NOMO-1 treated with dmso at 0.1 percent for 144 hours (cell line): ENCODE data around the gene SLC25A25.
"Not testable (repeated sequence)": the region's sequence is repeated elsewhere in the genome, so short reads cannot be mapped to it uniquely, and the experiment has no call there.

Experiments used
- DNase-seq: peaks from one replicate; lab custom pipeline; 2025; ENCODE audit not compliant: unreplicated experiment; lab: John Stamatoyannopoulos, UW

Gene SLC25A25

GRCh38 chr9:128067645-128068385 lies at the start of gene SLC25A25:
Gene SLC25A25, plus strand, starts transcription at chr9:128068232. Its CDS starts 88 bp downstream, at chr9:128068320.
- DNase-seq: peak; percentile 98

- no peak for DNase-seq
These were observed 47.3 kb upstream of the SLC25A25 start for GRCh38 chr9:128020692-128021091.

- DNase-seq: no peak
These were observed 46.9 kb upstream of the SLC25A25 start for GRCh38 chr9:128021098-128021497.

GRCh38 chr9:128022886-128023285 lies 45.1 kb upstream of the SLC25A25 start:
- DNase-seq: no peak

- not testable (repeated sequence) for DNase-seq
These were observed 44.4 kb upstream of the SLC25A25 start for GRCh38 chr9:128023671-128024070.

GRCh38 chr9:128024761-128025308 lies 43.2 kb upstream of the SLC25A25 start:
- DNase-seq: no peak

GRCh38 chr9:128025736-128026135 lies 42.3 kb upstream of the SLC25A25 start:
- DNase-seq: no peak

GRCh38 chr9:128026255-128026772 lies 41.7 kb upstream of the SLC25A25 start:
- DNase-seq: no peak

GRCh38 chr9:128026773-128027541 lies 41.1 kb upstream of the SLC25A25 start:
- DNase-seq: no peak

GRCh38 chr9:128027705-128028104 lies 40.3 kb upstream of the SLC25A25 start:
- DNase-seq: no peak

GRCh38 chr9:128033609-128034008 lies 34.4 kb upstream of the SLC25A25 start:
- no peak for DNase-seq

GRCh38 chr9:128034821-128035652 lies 33.0 kb upstream of the SLC25A25 start:
- peak; percentile 46 for DNase-seq

- not testable (repeated sequence) for DNase-seq
These were observed 31.5 kb upstream of the SLC25A25 start for GRCh38 chr9:128036522-128036921.

GRCh38 chr9:128040783-128041182 lies 27.2 kb upstream of the SLC25A25 start:
- not testable (repeated sequence) for DNase-seq

- DNase-seq: no peak
These were observed 26.0 kb upstream of the SLC25A25 start for GRCh38 chr9:128042043-128042442.

- no peak for DNase-seq
These were observed 24.6 kb upstream of the SLC25A25 start for GRCh38 chr9:128043467-128043868.

GRCh38 chr9:128045409-128045808 lies 22.6 kb upstream of the SLC25A25 start:
- DNase-seq: not testable (repeated sequence)

GRCh38 chr9:128045831-128046230 lies 22.2 kb upstream of the SLC25A25 start:
- DNase-seq: no peak

- no peak for DNase-seq
These were observed 20.8 kb upstream of the SLC25A25 start for GRCh38 chr9:128047231-128047630.

GRCh38 chr9:128048663-128049062 lies 19.4 kb upstream of the SLC25A25 start:
- DNase-seq: no peak

GRCh38 chr9:128049843-128050242 lies 18.2 kb upstream of the SLC25A25 start:
- no peak for DNase-seq
